GM18508 (cell line): ENCODE measurements around the gene ST6GALNAC5.
"Not testable (repeated sequence)": the region's sequence is repeated elsewhere in the genome, so short reads cannot be mapped to it uniquely, and the experiment has no call there.

ENCODE experiments used
- ATAC-seq: cut with Tn5 transposase; IDR thresholded peaks from one replicate; pipeline ENCODE4 v1.9.1; 2021; ENCODE audit warnings: moderate number of reproducible peaks; ENCODE audit not compliant: insufficient read depth, unreplicated experiment

ST6GALNAC5 gene

DNA sequence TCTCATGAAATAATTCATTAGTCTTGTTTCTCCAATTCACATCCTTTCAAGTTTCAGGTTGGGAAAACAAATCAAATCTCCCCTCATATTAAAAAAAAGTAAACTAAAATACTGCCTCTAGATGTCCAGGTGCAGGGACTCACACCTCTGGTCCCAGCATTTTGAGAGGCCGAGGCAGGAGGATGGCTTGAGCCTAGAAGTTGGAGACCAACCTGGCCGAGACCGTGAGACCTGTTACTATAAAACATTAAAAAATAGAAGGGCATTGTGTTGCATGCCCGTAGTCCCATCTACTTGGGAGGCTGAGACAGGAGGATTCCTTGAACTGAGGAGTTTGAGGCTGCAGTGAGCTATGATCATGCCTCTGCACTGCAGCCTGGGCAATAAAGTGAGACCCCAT lies 61.9 kb downstream of the ST6GALNAC5 start:
- no peak for ATAC-seq

DNA sequence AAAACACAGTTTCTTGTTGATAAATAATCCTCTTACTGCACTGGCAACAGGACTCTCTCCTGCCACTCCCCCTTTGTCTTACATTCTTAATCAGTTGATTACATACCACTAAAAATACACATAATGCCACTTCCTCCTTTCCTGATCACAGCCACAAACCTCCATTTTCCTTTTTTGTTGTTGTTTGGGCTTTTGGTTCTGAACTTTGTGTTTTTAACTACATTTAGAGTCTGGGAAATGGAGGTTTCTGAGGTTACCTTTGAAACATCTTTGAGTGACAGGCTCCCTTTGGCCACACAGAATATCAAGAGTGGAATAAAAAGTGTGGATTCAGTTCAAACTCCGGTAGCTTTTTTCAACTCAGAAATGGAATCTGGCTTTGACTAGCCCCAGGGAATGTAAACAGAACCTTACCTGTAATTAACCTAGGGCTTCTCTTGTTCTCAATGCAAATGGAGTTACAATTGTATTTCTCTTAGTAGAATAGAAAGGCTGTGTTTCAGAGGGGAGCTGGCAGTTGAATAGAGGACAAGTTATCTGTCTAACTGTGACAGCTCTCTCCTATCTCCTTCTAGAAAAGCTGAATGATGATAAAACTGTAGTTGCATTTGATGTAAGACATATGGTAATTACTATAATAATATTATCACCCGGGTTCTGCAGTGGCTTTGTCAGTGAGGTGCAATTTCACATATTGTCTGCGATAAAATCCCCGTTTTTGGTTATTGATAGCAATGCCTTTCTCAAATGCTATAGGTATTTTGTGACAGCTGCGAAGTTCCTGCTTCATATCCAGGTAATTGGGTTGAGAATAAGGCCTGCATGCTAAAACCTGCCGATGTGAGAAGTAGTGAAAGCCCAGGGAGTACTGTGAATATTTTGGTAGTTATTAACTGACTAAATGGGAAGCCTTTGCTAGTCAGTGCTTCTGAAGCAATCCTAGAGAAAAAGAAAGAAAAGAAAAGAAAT lies 66.9 kb downstream of the ST6GALNAC5 start:
- no peak for ATAC-seq

DNA sequence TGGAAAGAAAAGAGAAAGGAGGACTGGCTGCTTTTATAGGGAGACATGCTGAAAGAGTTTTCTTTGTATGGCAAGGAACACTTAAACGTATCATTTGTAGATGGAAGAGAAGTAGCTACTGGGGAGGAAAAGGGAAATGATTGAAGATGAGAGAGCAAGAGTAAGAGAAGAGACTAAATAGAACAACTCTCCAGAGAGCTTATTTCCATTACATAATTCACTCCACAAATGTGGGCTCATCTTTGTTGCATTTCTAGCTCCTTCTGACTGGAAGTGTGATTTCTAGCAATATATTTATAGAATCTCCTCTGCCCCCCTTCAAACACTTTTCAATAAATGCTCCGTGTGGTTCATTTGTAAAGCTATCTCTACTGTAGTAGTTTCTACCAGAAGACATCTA lies 71.0 kb downstream of the ST6GALNAC5 start:
- ATAC-seq: no peak

DNA sequence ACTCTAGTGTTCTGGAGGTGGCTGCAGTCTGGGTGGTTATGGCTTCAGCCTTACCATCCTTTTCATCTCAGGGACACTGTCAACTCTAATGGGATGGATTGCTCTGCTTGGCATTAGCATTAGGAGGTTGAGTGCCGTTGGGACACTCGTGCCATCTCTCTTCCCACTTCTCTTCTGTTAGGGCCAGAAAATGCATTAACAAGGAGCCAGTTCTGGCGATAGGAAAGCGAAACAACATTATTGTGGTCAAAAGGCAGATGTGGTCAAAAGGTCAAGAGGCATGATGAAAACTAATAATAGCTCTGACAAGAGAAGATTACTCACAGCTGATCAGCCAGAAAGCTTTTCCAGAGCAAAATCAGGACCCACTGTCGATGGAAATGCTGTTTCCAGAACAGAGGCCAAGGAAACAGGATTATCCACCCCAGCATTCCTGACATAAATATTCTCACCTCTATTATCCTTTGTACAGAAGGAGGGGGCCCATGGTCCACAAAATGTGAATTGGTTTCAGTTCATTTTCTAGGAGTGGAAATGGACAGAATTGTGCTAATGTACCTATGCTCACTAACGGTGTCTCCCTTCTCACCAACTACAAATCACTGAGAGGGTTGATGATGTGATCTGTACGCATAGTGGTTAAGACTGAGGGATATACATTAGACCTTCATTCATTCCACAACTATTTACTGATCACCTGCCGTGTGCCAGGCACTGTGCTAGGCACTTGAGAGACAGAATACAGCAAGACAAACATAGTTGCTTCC lies 72.0 kb downstream of the ST6GALNAC5 start:
- ATAC-seq: peak; percentile 72

DNA sequence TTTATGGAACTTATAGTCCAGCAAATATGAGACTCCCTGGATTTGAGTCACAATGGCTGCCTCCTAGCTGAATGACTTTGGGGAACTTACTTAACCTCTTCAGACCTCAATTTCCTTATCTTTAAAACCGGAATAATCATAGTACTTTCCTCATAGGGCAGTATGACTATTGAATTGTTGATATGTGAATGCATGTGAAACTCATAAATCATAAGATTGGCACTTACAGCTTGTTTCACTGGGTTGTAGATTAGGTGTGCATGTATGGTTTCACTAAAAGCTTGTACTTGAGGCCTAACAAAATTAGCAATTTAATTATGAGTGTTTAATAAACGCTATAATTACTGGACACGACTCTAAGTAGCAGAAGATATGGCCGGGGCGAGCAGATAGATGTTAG lies 72.5 kb downstream of the ST6GALNAC5 start:
- ATAC-seq: no peak

DNA sequence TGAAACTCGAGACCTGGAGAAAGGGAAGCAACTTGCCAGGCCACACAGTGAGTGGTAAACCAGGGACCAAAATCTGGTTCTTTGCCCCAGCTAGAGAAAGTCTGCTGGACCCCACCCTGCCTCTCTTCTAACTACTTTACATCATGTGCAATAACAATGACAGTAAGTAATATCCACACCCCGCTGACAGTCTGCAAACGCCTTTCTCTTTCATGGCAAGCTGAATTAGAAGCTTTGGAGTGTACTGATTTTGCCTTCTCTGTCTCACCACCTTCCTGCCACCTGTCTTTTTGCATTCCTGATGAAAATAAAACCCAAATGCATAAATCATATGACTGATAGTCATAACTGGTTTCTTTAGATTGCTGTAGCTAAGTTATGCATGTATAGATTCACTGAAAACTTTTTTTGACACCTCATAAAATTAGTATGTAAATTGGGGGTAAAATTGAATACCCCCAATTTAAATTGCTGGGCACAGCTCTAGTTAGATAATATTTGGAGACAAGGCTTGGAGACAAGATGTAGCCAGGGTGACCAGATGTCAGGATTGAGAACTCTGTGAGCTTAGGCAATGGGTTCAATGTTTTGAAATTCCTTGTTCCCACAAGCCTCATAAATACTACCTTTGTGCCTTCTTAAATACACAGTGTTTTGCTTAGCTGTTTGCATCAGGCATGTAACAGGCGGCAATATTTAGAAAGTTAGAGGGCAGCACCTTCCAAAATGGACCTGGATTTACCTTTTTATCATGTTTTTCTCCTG lies 73.5 kb downstream of the ST6GALNAC5 start:
- no peak for ATAC-seq

DNA sequence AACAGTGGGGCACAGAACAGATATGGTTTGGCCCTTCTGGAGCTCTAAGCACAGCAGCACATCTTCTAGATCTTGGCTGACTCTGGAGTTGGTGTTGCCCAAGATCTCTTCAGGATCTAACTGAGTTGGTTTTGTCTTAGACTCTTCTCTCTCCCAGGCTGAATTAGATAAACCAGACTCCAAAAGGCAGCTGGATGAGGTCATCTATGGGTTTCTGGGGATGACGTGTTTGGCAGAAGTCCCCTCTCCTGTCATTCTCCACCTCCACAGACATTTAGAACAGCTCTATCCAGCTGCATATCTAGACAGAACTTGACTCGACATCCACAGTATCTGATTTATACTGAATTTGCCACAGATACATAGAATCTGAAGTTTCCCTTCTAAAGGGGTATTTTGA lies 75.3 kb downstream of the ST6GALNAC5 start:
- ATAC-seq: no peak

DNA sequence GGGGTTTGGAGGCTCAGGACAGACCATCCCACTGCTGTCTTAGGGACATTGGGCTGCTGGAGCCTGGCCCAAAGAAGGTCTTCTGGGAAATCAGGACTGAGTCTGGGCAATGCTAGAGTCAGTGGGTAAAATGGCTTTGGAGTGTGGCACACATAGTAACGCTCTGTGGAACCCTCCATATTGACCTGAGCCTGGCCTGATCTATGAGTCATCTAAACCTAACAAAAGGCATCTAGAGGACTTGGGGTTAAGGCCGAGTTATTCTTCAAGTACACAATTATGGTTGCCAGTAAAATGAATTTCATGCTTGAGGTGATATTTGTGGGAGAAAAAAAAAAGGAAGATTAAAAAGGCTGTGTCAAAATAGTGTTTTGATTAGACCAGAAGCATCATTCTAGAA lies 77.7 kb downstream of the ST6GALNAC5 start:
- ATAC-seq: no peak

DNA sequence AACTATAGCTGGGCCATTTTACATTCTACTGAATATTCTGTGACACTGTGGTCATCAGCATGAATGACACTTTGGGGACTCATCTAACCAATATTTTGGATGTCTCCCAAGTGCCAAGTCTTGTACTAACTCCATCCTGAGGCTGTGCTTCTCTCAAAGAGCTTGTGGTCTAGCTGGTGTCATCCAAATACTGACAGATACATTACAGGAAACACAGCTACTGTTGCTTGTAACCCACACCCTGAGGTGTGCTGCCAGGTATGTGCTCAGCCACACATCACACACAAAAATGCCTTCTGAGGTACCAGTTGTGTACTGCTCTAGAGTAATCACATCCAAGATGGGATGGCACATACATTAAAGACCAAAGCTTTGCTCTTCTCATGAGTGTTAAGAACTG lies 81.6 kb downstream of the ST6GALNAC5 start:
- no peak for ATAC-seq

DNA sequence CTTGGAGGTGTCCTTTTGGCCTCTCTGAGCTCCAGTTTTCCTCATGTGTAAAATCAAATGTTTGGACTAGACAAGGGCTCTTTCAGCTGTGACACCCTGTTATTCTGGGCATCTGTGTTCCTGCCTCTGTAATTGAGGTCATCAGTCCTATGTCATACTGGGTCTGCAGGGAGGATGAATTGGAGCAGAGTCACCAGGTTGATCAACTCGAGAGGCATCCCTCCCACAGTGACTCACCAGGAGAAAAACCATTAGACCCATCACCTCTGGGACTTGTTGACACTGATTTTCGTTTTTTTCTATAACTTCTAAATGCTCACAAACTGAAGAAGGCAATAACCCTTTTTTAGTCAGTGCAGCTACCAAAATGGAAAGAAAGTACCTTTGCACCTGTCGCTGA lies 82.2 kb downstream of the ST6GALNAC5 start:
- no peak for ATAC-seq

DNA sequence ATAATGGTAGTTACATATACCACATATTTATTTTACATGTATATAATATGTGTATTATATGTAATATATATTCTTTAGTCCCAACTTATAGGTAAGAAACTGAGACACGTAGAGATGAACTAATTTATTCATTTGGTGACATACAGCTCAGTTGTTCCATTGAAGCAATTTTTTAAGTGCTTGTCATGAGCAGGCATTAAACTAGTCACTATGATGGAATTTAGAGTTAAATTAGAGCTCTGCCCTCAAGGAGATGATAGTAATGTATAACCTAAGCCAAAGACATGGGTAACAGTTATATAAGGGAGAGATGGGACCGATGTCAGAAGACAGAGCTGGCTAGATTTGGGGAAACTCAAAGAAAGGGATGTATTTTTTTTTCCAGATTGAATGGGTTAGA lies 83.0 kb downstream of the ST6GALNAC5 start:
- no peak for ATAC-seq

DNA sequence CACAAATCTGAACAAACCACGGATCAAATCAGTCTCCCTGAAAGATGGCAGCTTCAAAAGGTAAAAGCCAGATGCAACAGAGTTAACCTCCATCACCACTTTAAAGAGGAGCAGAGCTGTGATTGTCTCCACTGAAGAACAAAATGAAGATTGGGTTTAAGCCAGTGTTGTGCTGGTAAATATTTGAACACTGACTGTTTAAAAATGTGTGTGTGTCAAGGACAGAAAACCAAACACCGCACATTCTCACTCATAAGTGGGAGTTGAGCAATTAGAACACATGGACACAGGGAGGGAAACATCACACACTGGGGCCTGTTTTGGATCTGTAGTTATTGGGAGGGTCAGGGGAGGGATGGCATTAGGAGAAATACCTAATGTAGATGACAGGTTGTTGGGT lies 83.9 kb downstream of the ST6GALNAC5 start:
- no peak for ATAC-seq

DNA sequence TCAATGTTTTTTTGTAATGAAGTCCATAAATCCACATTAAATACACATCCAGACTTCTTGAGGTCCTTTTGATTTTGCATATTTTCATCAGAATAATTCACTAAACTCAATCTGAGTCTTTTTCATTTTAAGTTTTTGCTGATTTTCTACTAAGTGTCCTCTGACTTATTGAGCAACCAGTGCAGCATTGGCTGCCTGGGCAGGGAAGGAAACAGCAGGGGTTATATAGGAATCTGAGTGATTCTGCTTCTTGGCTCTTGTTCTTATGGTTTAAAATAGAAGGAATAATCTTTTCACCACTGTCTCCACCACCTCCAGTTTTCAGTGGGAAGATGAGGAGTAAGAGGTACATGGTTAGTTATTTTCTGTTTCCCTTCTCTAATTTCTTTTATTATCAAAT lies 88.4 kb downstream of the ST6GALNAC5 start:
- no peak for ATAC-seq

DNA sequence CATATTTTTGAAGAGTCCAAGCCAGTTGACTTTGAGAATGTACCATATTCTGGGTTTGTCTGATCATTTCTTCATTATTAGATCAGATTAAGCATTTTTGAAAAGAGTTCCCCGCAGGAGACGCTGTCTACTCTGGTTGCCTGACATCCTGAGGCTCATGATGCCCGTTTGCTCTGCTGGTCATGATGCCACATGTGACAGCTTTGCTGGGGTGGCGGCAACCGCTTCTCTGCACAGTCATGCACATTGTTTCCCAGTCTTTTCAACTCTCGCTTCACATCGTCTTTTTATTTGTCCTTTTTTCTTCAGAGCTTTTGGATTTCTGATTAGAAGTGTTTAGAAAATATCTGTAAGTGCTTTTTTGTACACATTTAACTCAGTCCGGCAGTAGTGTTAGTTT lies 90.7 kb downstream of the ST6GALNAC5 start:
- no peak for ATAC-seq

DNA sequence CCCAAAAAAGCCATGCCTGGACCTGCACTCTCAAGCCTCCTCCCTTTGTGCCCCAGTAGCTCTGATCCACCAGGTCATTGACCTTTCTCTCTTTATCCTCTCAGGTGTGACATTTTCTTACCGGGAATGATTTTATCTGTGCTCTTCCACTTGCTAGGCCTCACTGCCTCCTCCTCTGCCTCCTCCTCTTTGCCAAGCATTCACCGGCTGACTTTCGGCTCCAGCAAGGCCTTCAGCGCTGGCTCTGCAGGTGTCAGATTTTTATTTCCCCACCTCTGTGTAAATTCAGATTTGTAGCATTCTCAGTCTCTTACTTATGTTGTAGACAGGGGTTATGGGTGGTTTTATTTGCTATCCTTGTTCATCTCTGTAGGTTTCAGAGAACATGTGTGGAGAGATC lies 91.5 kb downstream of the ST6GALNAC5 start:
- no peak for ATAC-seq

DNA sequence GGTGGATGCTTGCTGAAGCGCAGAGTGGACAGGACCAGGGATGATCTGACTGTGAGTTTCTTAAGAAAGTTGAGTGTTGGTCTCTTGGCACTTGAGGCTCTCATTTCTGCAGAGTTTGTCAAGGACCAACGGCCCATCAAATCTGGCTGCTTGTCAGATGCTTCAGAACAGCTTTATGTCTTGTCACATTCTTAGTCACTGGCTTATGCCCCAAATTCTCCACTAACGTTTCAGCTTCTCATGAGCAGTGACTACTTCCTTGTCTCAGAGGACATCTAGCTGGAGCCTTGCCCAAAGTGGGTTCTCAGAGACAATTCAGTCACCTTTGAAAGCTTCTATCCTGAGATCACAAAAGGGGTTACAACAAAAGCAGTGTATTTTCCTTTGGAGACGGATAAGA lies 92.3 kb downstream of the ST6GALNAC5 start:
- no peak for ATAC-seq

DNA sequence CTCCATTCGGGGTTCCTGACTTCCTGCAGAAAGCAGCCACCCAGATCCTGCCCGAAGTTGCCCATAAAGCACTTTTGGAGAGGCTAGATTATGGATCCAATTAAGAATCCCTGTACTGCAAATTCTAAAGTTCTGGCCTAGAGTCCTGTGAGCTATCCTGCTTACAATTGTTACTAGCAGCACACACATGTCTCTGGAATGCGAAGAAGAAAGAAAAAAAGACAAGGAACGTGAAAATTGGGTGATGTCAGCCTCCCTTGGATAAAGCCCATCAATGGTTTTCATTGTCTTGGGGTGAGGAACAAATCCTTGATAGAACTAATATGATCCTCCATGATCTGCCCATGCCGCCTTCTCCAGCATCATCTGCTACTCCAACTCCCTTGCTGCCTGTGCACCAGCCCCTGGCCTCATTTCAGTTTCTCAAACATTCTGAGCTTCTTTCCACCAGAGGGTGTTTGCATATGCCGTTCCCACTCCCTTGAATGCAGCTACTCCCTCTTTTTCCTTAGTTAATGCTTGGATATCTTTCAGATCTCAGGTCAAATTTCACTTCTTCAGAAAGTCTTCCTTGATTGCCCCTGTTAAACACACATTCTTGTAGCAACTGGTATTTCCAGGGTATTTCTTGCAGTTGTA lies 94.0 kb downstream of the ST6GALNAC5 start:
- ATAC-seq: no peak

DNA sequence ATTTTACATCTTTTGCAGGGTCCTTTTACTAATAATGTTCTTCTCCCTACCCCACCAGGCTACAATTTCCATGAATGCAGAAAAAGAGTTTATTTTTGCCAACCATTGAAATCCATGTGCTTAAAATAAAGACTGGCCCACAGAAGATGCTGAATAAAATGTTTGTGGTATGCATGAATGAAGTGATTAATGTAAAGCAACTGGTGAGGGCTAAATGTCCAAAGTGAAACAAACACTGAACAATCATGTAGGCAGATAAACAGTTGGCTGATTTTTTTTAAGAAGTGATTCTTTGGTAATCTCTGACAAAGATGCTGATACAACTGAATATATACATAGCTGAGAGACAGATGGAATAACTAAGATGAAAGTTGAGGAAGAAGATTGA lies 94.5 kb downstream of the ST6GALNAC5 start:
- no peak for ATAC-seq

DNA sequence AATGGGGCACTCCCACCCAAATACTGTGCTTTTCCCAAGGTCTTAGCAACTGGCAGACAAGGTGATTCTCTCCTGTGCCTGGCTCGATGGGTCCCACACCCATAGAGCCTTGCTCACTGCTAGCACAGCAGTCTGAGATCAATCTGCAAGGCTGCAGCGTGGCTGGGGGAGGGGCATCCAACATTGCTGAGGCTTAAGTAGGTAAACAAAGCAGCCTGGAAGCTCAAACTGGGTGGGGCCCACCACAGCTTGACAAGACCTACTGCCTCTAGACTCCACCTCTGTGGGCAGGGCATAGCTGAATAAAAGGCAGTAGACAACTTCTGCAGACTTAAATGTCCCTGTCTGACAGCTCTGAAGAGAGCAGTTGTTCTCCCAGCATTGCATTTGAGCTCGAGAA lies 114.0 kb downstream of the ST6GALNAC5 start:
- not testable (repeated sequence) for ATAC-seq

DNA sequence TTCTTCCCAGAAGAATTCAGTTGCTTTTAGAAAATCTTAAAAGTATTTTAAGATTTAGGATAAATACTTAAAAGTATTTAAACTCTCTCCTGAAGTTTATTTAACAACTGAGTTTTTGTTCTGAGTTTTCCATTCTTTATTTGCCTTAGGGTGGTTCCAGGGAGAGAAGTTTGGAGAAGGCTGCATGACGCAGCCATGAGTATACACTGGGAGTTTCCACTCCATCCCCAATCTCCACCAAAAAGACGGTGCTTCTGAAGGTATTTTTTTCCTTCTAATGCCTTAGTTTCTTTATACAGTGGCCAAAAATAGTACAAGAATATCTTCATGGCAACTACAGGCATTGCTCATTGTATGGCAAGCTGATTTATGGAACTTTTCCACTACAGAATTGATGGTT lies 122.7 kb downstream of the ST6GALNAC5 start:
- ATAC-seq: no peak
